Prostate gland (tissue), 2 donors: ENCODE measurements around the gene CCDC144A.
"Not testable (repeated sequence)": the region's sequence is repeated elsewhere in the genome, so short reads cannot be mapped to it uniquely, and the experiment has no call there.

Experiments used
- POLR2A ChIP-seq: fragments of 450-650 bp; IDR thresholded peaks from one replicate; pipeline ENCODE4 v1.6.1; 2016; ENCODE audit warnings: antibody characterized with exemption, mild to moderate bottlenecking
- TF ChIP-seq, protein P1 (sequence below), 4 experiments: fragments of 200-600 bp in 2 of 4; fragments of 450-650 bp in 2 of 4; sonication (generic) in 2 of 4; IDR thresholded peaks; 1 replicate in 3 of 4; 2 replicates in 1 of 4; pipeline ENCODE4 v1.5.1; 2016 to 2019; ENCODE audit warnings: antibody characterized with exemption in 4 of 4, mild to moderate bottlenecking in 2 of 4, moderate library complexity in 2 of 4

DNA sequence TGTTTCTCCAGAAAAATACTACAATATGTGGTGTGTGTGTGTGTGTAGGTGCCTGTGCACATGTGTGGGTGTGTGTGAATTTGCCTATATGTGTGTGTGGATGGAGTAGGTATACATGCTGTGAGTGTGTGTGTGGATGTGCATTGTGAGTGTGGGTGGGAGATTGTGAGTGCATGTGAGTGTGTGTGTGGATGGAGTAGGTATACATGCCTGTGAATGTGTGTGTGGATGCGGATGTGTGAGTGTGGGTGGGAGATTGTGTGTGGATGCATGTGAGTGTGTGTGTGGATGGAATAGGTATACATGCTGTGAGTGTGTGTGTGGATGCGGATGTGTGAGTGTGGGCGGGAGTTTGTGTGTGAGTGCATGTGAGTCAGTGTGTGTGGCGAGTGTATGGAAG lies 116.6 kb downstream of the CCDC144A start:
- TF ChIP-seq POLR2A, result not testable (repeated sequence)
- TF ChIP-seq, protein P1, sequence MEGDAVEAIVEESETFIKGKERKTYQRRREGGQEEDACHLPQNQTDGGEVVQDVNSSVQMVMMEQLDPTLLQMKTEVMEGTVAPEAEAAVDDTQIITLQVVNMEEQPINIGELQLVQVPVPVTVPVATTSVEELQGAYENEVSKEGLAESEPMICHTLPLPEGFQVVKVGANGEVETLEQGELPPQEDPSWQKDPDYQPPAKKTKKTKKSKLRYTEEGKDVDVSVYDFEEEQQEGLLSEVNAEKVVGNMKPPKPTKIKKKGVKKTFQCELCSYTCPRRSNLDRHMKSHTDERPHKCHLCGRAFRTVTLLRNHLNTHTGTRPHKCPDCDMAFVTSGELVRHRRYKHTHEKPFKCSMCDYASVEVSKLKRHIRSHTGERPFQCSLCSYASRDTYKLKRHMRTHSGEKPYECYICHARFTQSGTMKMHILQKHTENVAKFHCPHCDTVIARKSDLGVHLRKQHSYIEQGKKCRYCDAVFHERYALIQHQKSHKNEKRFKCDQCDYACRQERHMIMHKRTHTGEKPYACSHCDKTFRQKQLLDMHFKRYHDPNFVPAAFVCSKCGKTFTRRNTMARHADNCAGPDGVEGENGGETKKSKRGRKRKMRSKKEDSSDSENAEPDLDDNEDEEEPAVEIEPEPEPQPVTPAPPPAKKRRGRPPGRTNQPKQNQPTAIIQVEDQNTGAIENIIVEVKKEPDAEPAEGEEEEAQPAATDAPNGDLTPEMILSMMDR (IDR thresholded peaks at IDR 0.05), result not testable (repeated sequence)
